ENCODE measurements around the gene NALCN.

GRCh38 chr13:101401196-101401595 lies 15.1 kb downstream of the NALCN start:
- TF ChIP-seq ZNF114 (CRISPR knock-in tag; IDR thresholded peaks at IDR 0.05): no peak
- TF ChIP-seq REST (IDR thresholded peaks at IDR 0.05; ENCODE audit: unreplicated experiment): no peak
- no peak for TF ChIP-seq CTCF (conservative IDR thresholded peaks at IDR 0.05; ENCODE audit: low read depth in 2 of 2)
- no peak for TF ChIP-seq EZH2phosphoT487 (IDR thresholded peaks at IDR 0.05; ENCODE audit: unreplicated experiment)
- no peak for TF ChIP-seq POLR2AphosphoS5 (IDR thresholded peaks at IDR 0.05; ENCODE audit: low read depth)
- TF ChIP-seq EZH2 (IDR thresholded peaks at IDR 0.05; ENCODE audit: low read depth, unreplicated experiment): no peak
- no peak for TF ChIP-seq ETS1 (IDR thresholded peaks at IDR 0.05)
- no peak for TF ChIP-seq JUNB (IDR thresholded peaks at IDR 0.05; ENCODE audit: unreplicated experiment)
